A673 (cell line): ENCODE measurements around the gene DTWD2.

Experiments used
- CTCF ChIP-seq: fragments of 300-800, 200-600 bp; sonication (generic); conservative IDR thresholded peaks from 2 replicates; pipeline ENCODE4 v1.5.1; 2017; ENCODE audit warnings: low read depth, mild to moderate bottlenecking, antibody characterized with exemption, low read length, moderate library complexity, mixed read lengths
- EZH2 ChIP-seq: fragments of 200-600 bp; sonication (generic); IDR thresholded peaks from 2 replicates; pipeline ENCODE4 v1.6.1; 2017; ENCODE audit warnings: borderline replicate concordance, low read depth, mild to moderate bottlenecking, mixed read lengths, antibody characterized with exemption, low read length; ENCODE audit not compliant: poor library complexity, severe bottlenecking

GRCh38 chr5:118989816-118990215 is 1.5 kb upstream of the DTWD2 start:
- TF ChIP-seq EZH2 = no peak
- no peak for TF ChIP-seq CTCF
